ENCODE measurements around the gene ZFAND3.

DNA sequence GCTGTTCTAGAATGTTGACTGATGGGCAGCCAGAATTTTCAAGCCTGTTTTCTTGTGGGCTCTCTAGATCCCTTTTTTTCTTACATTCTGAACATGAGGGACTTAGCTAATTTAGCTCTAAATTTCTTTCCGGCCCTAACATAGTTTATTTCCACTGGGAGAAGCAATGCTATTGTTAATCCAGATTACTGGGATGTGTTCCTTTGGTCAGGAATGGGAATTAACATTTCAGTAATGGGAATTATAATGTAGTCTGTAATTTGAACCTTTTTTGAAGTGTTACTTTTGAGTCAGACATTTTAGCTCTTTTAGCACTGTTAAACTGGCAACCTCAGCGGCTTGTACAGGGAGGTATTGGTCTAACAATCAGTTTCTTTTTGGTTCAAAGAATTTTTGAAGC lies 7.5 kb downstream of the ZFAND3 start:
- TF ChIP-seq, protein P1, sequence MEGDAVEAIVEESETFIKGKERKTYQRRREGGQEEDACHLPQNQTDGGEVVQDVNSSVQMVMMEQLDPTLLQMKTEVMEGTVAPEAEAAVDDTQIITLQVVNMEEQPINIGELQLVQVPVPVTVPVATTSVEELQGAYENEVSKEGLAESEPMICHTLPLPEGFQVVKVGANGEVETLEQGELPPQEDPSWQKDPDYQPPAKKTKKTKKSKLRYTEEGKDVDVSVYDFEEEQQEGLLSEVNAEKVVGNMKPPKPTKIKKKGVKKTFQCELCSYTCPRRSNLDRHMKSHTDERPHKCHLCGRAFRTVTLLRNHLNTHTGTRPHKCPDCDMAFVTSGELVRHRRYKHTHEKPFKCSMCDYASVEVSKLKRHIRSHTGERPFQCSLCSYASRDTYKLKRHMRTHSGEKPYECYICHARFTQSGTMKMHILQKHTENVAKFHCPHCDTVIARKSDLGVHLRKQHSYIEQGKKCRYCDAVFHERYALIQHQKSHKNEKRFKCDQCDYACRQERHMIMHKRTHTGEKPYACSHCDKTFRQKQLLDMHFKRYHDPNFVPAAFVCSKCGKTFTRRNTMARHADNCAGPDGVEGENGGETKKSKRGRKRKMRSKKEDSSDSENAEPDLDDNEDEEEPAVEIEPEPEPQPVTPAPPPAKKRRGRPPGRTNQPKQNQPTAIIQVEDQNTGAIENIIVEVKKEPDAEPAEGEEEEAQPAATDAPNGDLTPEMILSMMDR (IDR thresholded peaks at IDR 0.05), result no peak
- TF ChIP-seq POLR2A (IDR thresholded peaks at IDR 0.05), result no peak

All from adrenal gland (tissue), 5 donors.